K562 (cell line): Measurements from ENCODE around the gene GALP. TPM values are rescaled to one million over a fixed set of nuclear protein-coding genes. Genes with fewer than 3 reads are reported as not detected.

Source experiments
- FOXJ2 ChIP-seq: fragments of 200-800 bp; sonication (Bioruptor generic); IDR thresholded peaks from 2 replicates; pipeline ENCODE4 v1.6.1; 2016; ENCODE audit warnings: missing genetic modification characterization, missing compliant biosample characterization
- ILF3 ChIP-seq: fragments of 450-650 bp; IDR thresholded peaks from 2 replicates; pipeline ENCODE4 v1.6.1; 2018; ENCODE audit warnings: antibody characterized with exemption, mild to moderate bottlenecking, moderate library complexity, borderline replicate concordance
- MTA2 ChIP-seq: fragments of 450-650 bp; IDR thresholded peaks from 2 replicates; pipeline ENCODE4 v1.6.1; 2016; ENCODE audit warnings: low read depth
- MXD1 ChIP-seq: fragments of 250-450 bp; sonication (Bioruptor Pico); IDR thresholded peaks from 2 replicates; pipeline ENCODE4 v1.8.0; 2021; ENCODE audit warnings: borderline replicate concordance, mild to moderate bottlenecking, moderate library complexity; ENCODE audit not compliant: poor library complexity, severe bottlenecking
- NR0B1 ChIP-seq: fragments of 450-650 bp; IDR thresholded peaks from one replicate; pipeline ENCODE4 v1.6.1; 2018; ENCODE audit warnings: mild to moderate bottlenecking, moderate library complexity; ENCODE audit not compliant: partially characterized antibody
- SMAD4 ChIP-seq: fragments of 250-450 bp; sonication (Bioruptor Pico); conservative IDR thresholded peaks from 2 replicates; pipeline ENCODE4 v1.8.0; 2021; ENCODE audit warnings: inconsistent platforms, mild to moderate bottlenecking, moderate library complexity
- SRSF7 ChIP-seq: fragments of 200-400 bp; formaldehyde crosslinking; optimal IDR thresholded peaks from 2 replicates; pipeline ENCODE3; 2017; ENCODE audit warnings: mild to moderate bottlenecking, low read depth, low read length
- ZBTB17 ChIP-seq: fragments of 450-650 bp; formaldehyde crosslinking; IDR thresholded peaks from 2 replicates; pipeline ENCODE4 v1.4.0; 2020; ENCODE audit warnings: mild to moderate bottlenecking
- ZNF277 ChIP-seq: fragments of 250-450 bp; sonication (Bioruptor Pico); IDR thresholded peaks from 2 replicates; pipeline ENCODE4 v1.8.0; 2022; ENCODE audit warnings: inconsistent platforms, mild to moderate bottlenecking, moderate library complexity, borderline replicate concordance
- ZNF696 ChIP-seq: fragments of 250-450 bp; sonication (Bioruptor Pico); conservative IDR thresholded peaks from 2 replicates; pipeline ENCODE4 v1.4.0; 2020; ENCODE audit warnings: mild to moderate bottlenecking, moderate library complexity
- polyA plus RNA-seq, 8 experiments: library from polyadenylated mRNA; depleted of rRNA in 4 of 8; stranded (reverse) in 5 of 8; unstranded in 3 of 8; fragments of >200 nt; fragmentation: Nextera tagmentation in 2 of 8; fragmentation: Illumina TruSeq in 1 of 8; extraction: Ambion mirVana in 2 of 8; extraction: Trizol in 1 of 8; gene quantifications; 2 replicates each; pipeline versions ENCODE4 v1.2.1 to v1.2.3, GENCODE V29; 2011 to 2014; ENCODE audit warnings: inconsistent platforms in 1 of 8, missing spikeins in 1 of 8
- total RNA-seq, 7 experiments: library from RNA; depleted of rRNA in 6 of 7; stranded (reverse); fragments of >200 nt in 6 of 7; fragmentation: Illumina TruSeq in 2 of 7; extraction: Trizol in 2 of 7; gene quantifications; 2 replicates each; pipeline versions ENCODE4 v1.2.1 to v1.2.3, GENCODE V29; 2011 to 2021; ENCODE audit warnings: low replicate concordance in 1 of 7
- TF ChIP-seq, protein P1 (sequence below): fragments of 450-650 bp; conservative IDR thresholded peaks from 2 replicates; pipeline ENCODE4 v1.6.1; 2016; ENCODE audit warnings: missing genetic modification characterization, low read depth, mild to moderate bottlenecking, control low read depth, missing compliant biosample characterization
- TF ChIP-seq, protein P2 (sequence below), 3 experiments: fragments of 200-800 bp in 1 of 3; fragments of 250-450 bp in 1 of 3; fragments of 450-650 bp in 1 of 3; sonication (Bioruptor Pico) in 1 of 3; sonication (Bioruptor generic) in 1 of 3; formaldehyde crosslinking in 1 of 3; IDR thresholded peaks; 2 replicates each; pipeline versions ENCODE4 v1.6.1 to v1.8.0; 2016 to 2022; ENCODE audit warnings: mild to moderate bottlenecking in 2 of 3, missing genetic modification characterization in 2 of 3, missing compliant biosample characterization in 1 of 3, moderate library complexity in 1 of 3
- TF ChIP-seq, protein P3 (sequence below): sonication (generic); formaldehyde crosslinking; IDR thresholded peaks from 2 replicates; pipeline ENCODE4 v1.8.0; 2022; ENCODE audit warnings: mild to moderate bottlenecking, low read depth, missing genetic modification reagents

The GALP gene
- total and polyA plus RNA-seq, 9 of the 15 experiments (the other 6 are each of a cell fraction or from before 2014, with no cell fraction given), result not detected

- TF ChIP-seq, protein P1, sequence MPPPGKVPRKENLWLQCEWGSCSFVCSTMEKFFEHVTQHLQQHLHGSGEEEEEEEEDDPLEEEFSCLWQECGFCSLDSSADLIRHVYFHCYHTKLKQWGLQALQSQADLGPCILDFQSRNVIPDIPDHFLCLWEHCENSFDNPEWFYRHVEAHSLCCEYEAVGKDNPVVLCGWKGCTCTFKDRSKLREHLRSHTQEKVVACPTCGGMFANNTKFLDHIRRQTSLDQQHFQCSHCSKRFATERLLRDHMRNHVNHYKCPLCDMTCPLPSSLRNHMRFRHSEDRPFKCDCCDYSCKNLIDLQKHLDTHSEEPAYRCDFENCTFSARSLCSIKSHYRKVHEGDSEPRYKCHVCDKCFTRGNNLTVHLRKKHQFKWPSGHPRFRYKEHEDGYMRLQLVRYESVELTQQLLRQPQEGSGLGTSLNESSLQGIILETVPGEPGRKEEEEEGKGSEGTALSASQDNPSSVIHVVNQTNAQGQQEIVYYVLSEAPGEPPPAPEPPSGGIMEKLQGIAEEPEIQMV (tag), result no peak
- TF ChIP-seq NR0B1, result no peak
- peak; percentile 93 for TF ChIP-seq FOXJ2 (tag)
- TF ChIP-seq SMAD4 (CRISPR knock-in tag), result 0 out of 2 replicates have a peak, but pooled peaks have one; percentile 22
- TF ChIP-seq ZNF696 (CRISPR knock-in tag), result no peak
- TF ChIP-seq SRSF7, result no peak
- no peak for TF ChIP-seq ZNF277 (CRISPR knock-in tag)
- no peak for TF ChIP-seq ILF3
- TF ChIP-seq, protein P2, sequence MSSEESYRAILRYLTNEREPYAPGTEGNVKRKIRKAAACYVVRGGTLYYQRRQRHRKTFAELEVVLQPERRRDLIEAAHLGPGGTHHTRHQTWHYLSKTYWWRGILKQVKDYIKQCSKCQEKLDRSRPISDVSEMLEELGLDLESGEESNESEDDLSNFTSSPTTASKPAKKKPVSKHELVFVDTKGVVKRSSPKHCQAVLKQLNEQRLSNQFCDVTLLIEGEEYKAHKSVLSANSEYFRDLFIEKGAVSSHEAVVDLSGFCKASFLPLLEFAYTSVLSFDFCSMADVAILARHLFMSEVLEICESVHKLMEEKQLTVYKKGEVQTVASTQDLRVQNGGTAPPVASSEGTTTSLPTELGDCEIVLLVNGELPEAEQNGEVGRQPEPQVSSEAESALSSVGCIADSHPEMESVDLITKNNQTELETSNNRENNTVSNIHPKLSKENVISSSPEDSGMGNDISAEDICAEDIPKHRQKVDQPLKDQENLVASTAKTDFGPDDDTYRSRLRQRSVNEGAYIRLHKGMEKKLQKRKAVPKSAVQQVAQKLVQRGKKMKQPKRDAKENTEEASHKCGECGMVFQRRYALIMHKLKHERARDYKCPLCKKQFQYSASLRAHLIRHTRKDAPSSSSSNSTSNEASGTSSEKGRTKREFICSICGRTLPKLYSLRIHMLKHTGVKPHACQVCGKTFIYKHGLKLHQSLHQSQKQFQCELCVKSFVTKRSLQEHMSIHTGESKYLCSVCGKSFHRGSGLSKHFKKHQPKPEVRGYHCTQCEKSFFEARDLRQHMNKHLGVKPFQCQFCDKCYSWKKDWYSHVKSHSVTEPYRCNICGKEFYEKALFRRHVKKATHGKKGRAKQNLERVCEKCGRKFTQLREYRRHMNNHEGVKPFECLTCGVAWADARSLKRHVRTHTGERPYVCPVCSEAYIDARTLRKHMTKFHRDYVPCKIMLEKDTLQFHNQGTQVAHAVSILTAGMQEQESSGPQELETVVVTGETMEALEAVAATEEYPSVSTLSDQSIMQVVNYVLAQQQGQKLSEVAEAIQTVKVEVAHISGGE (CRISPR knock-in tag; IDR thresholded peaks at IDR 0.05), result peak in 1 of 3 experiments; percentile 76; a peak in 2 of 6 replicates
- TF ChIP-seq ZBTB17 (CRISPR knock-in tag), result peak; percentile 85
- no peak for TF ChIP-seq MXD1 (CRISPR knock-in tag)
- TF ChIP-seq, protein P3, sequence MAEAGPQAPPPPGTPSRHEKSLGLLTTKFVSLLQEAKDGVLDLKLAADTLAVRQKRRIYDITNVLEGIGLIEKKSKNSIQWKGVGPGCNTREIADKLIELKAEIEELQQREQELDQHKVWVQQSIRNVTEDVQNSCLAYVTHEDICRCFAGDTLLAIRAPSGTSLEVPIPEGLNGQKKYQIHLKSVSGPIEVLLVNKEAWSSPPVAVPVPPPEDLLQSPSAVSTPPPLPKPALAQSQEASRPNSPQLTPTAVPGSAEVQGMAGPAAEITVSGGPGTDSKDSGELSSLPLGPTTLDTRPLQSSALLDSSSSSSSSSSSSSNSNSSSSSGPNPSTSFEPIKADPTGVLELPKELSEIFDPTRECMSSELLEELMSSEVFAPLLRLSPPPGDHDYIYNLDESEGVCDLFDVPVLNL (CRISPR knock-in tag), result no peak
- no peak for TF ChIP-seq MTA2
These were observed 35.0 kb upstream of the GALP start, which contains the start of gene ZNF444 (continued) for GRCh38 chr19:56140583-56141416.
